HEK293 (cell line): ENCODE measurements around the gene HHLA2.

Source experiments
- MYNN ChIP-seq: fragments of 450-650 bp; formaldehyde crosslinking; IDR thresholded peaks from 2 replicates; pipeline ENCODE4 v1.5.1; 2016; ENCODE audit warnings: missing biosample characterization, missing genetic modification characterization, borderline replicate concordance
- YY1 ChIP-seq: fragments of 450-650 bp; formaldehyde crosslinking; IDR thresholded peaks from 2 replicates; pipeline ENCODE4 v1.5.1; 2018; ENCODE audit warnings: missing biosample characterization, missing genetic modification characterization
- ZFP41 ChIP-seq: fragments of 450-650 bp; formaldehyde crosslinking; IDR thresholded peaks from 2 replicates; pipeline ENCODE4 v1.5.1; 2016; ENCODE audit warnings: missing biosample characterization, missing genetic modification characterization, borderline replicate concordance
- ZNF274 ChIP-seq, 2 experiments: fragments of 200-500 bp in 1 of 2; fragments of 450-650 bp in 1 of 2; sonication (Bioruptor generic) in 1 of 2; formaldehyde crosslinking in 1 of 2; IDR thresholded peaks; 2 replicates each; pipeline versions ENCODE4 v1.5.1 to v1.6.1; 2014 to 2016; ENCODE audit warnings: borderline replicate concordance in 1 of 2, inconsistent platforms in 1 of 2, low read length in 1 of 2, missing biosample characterization in 1 of 2, missing genetic modification characterization in 1 of 2
- ZNF623 ChIP-seq: fragments of 450-650 bp; formaldehyde crosslinking; IDR thresholded peaks from 2 replicates; pipeline ENCODE4 v1.5.1; 2016; ENCODE audit warnings: missing biosample characterization, missing genetic modification characterization
- ZNF629 ChIP-seq: fragments of 450-650 bp; formaldehyde crosslinking; IDR thresholded peaks from 2 replicates; pipeline ENCODE4 v1.5.1; 2017; ENCODE audit warnings: missing biosample characterization, missing genetic modification characterization
- ZNF785 ChIP-seq: fragments of 450-650 bp; formaldehyde crosslinking; IDR thresholded peaks from 2 replicates; pipeline ENCODE4 v1.5.1; 2016; ENCODE audit warnings: missing biosample characterization, missing genetic modification characterization
- TF ChIP-seq, protein P1 (sequence below): fragments of 450-650 bp; formaldehyde crosslinking; IDR thresholded peaks from 2 replicates; pipeline ENCODE4 v1.5.1; 2016; ENCODE audit warnings: missing biosample characterization, missing genetic modification characterization, low read depth
- TF ChIP-seq, protein P2 (sequence below): fragments of 450-650 bp; formaldehyde crosslinking; IDR thresholded peaks from 2 replicates; pipeline ENCODE4 v1.5.1; 2016; ENCODE audit warnings: missing biosample characterization, missing genetic modification characterization
- TF ChIP-seq, protein P3 (sequence below): fragments of 450-650 bp; formaldehyde crosslinking; IDR thresholded peaks from 2 replicates; pipeline ENCODE4 v1.5.1; 2016; ENCODE audit warnings: missing biosample characterization, missing genetic modification characterization
- TF ChIP-seq, protein P4 (sequence below): fragments of 450-650 bp; formaldehyde crosslinking; IDR thresholded peaks from 2 replicates; pipeline ENCODE4 v1.5.1; 2016; ENCODE audit warnings: missing biosample characterization, missing genetic modification characterization
- TF ChIP-seq, protein P5 (sequence below): fragments of 450-650 bp; formaldehyde crosslinking; IDR thresholded peaks from 2 replicates; pipeline ENCODE4 v1.5.1; 2016; ENCODE audit warnings: missing biosample characterization, missing genetic modification characterization
- TF ChIP-seq, protein P6 (sequence below): fragments of 450-650 bp; formaldehyde crosslinking; IDR thresholded peaks from 2 replicates; pipeline ENCODE4 v1.5.1; 2016; ENCODE audit warnings: missing biosample characterization, missing genetic modification characterization

DNA sequence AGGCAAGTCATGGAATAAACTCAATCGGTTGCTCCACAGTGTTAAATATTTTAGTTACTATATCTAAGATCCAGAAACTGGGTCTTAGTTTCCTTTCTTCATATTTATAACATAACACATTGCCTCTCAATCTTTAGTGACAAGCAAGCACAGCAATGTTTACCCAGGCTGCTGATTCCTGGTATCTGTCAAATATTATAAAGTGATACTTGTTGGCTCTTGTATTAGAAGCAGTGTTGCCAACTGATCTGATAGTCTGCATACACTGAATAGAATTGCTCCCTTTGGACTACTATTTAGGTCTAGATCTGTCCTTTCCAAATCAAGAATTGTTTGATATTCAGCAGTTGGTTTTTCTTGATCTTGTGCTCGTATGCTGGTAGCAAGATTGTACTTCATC is 7.2 kb upstream of the HHLA2 start:
- TF ChIP-seq, protein P1, sequence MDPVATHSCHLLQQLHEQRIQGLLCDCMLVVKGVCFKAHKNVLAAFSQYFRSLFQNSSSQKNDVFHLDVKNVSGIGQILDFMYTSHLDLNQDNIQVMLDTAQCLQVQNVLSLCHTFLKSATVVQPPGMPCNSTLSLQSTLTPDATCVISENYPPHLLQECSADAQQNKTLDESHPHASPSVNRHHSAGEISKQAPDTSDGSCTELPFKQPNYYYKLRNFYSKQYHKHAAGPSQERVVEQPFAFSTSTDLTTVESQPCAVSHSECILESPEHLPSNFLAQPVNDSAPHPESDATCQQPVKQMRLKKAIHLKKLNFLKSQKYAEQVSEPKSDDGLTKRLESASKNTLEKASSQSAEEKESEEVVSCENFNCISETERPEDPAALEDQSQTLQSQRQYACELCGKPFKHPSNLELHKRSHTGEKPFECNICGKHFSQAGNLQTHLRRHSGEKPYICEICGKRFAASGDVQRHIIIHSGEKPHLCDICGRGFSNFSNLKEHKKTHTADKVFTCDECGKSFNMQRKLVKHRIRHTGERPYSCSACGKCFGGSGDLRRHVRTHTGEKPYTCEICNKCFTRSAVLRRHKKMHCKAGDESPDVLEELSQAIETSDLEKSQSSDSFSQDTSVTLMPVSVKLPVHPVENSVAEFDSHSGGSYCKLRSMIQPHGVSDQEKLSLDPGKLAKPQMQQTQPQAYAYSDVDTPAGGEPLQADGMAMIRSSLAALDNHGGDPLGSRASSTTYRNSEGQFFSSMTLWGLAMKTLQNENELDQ (tag by site-specific recombination) = no peak
- TF ChIP-seq ZFP41 (tag by site-specific recombination) (no peak), ZNF274 (IDR thresholded peaks at IDR 0.05; ENCODE audit: low read length) (no peak), ZNF274 (tag by site-specific recombination; IDR thresholded peaks at IDR 0.05; ENCODE audit: borderline replicate concordance) (no peak), ZNF629 (no peak), YY1 (tag by site-specific recombination) (no peak), ZNF785 (tag by site-specific recombination) (no peak), ZNF623 (no peak), MYNN (tag by site-specific recombination) (no peak)
- TF ChIP-seq, protein P2, sequence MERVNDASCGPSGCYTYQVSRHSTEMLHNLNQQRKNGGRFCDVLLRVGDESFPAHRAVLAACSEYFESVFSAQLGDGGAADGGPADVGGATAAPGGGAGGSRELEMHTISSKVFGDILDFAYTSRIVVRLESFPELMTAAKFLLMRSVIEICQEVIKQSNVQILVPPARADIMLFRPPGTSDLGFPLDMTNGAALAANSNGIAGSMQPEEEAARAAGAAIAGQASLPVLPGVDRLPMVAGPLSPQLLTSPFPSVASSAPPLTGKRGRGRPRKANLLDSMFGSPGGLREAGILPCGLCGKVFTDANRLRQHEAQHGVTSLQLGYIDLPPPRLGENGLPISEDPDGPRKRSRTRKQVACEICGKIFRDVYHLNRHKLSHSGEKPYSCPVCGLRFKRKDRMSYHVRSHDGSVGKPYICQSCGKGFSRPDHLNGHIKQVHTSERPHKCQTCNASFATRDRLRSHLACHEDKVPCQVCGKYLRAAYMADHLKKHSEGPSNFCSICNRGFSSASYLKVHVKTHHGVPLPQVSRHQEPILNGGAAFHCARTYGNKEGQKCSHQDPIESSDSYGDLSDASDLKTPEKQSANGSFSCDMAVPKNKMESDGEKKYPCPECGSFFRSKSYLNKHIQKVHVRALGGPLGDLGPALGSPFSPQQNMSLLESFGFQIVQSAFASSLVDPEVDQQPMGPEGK (tag by site-specific recombination) = no peak
- TF ChIP-seq, protein P3, sequence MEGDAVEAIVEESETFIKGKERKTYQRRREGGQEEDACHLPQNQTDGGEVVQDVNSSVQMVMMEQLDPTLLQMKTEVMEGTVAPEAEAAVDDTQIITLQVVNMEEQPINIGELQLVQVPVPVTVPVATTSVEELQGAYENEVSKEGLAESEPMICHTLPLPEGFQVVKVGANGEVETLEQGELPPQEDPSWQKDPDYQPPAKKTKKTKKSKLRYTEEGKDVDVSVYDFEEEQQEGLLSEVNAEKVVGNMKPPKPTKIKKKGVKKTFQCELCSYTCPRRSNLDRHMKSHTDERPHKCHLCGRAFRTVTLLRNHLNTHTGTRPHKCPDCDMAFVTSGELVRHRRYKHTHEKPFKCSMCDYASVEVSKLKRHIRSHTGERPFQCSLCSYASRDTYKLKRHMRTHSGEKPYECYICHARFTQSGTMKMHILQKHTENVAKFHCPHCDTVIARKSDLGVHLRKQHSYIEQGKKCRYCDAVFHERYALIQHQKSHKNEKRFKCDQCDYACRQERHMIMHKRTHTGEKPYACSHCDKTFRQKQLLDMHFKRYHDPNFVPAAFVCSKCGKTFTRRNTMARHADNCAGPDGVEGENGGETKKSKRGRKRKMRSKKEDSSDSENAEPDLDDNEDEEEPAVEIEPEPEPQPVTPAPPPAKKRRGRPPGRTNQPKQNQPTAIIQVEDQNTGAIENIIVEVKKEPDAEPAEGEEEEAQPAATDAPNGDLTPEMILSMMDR (tag by site-specific recombination) = no peak
- TF ChIP-seq, protein P4, sequence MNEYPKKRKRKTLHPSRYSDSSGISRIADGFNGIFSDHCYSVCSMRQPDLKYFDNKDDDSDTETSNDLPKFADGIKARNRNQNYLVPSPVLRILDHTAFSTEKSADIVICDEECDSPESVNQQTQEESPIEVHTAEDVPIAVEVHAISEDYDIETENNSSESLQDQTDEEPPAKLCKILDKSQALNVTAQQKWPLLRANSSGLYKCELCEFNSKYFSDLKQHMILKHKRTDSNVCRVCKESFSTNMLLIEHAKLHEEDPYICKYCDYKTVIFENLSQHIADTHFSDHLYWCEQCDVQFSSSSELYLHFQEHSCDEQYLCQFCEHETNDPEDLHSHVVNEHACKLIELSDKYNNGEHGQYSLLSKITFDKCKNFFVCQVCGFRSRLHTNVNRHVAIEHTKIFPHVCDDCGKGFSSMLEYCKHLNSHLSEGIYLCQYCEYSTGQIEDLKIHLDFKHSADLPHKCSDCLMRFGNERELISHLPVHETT (tag by site-specific recombination) = no peak
- TF ChIP-seq, protein P5, sequence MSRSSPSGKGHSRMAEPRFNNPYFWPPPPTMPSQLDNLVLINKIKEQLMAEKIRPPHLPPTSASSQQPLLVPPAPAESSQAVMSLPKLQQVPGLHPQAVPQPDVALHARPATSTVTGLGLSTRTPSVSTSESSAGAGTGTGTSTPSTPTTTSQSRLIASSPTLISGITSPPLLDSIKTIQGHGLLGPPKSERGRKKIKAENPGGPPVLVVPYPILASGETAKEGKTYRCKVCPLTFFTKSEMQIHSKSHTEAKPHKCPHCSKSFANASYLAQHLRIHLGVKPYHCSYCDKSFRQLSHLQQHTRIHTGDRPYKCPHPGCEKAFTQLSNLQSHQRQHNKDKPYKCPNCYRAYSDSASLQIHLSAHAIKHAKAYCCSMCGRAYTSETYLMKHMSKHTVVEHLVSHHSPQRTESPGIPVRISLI = no peak
- TF ChIP-seq, protein P6, sequence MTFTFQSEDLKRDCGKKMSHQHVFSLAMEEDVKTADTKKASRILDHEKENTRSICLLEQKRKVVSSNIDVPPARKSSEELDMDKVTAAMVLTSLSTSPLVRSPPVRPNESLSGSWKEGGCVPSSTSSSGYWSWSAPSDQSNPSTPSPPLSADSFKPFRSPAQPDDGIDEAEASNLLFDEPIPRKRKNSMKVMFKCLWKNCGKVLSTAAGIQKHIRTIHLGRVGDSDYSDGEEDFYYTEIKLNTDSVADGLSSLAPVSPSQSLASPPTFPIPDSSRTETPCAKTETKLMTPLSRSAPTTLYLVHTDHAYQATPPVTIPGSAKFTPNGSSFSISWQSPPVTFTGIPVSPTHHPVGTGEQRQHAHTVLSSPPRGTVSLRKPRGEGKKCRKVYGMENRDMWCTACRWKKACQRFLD = no peak
